HG03280 (cell line): Measurements from ENCODE around the gene BSDC1.

Experiments used
- ATAC-seq: cut with Tn5 transposase; IDR thresholded peaks from one replicate; pipeline ENCODE4 v1.9.1; 2021; ENCODE audit warnings: mild to moderate bottlenecking, moderate library complexity; ENCODE audit not compliant: unreplicated experiment

Gene BSDC1

GRCh38 chr1:32394890-32395432, 720 bp upstream of the BSDC1 start:
- ATAC-seq: no peak

DNA sequence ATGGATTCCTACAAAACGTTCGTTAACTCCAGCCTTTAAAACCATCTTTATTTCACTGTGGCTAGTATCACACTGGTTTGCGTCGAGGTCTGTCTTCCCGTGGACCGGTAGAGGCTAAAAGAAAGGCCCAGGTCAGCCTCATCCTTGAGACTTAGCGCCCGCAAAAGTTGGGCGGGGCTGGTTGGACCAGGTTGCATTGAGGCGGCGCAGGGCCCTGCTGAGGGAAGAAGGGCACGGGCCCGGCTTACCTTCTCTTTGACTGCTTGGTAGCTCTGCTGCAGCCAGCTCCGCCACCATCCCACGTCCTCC, 455 bp downstream of the BSDC1 start:
- ATAC-seq: peak; percentile 9

GRCh38 chr1:32393136-32393535, 1.1 kb downstream of the BSDC1 start:
- no peak for ATAC-seq

GRCh38 chr1:32392325-32392724, 1.9 kb downstream of the BSDC1 start:
- ATAC-seq: no peak

GRCh38 chr1:32390904-32391870, 3.1 kb downstream of the BSDC1 start:
- no peak for ATAC-seq

DNA sequence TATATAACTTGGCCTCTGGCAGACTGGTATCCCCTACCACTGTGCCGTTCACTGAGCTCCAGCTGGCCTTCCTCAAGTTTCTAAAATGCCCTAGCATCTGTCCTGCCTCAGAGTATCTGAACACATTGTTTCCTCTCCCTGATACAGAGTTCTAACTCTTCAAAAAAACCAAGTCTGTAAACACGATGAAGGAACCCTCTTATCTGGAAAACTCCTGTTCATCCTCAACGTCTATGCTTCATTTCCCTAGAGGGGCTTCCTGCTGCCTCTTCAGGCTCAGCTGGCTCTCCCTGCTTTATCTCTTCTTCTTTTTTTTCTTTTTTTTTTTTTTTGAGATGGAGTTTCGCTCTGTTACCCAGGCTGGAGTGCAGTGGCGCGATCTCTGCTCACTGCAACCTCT, 5.6 kb downstream of the BSDC1 start:
- no peak for ATAC-seq

DNA sequence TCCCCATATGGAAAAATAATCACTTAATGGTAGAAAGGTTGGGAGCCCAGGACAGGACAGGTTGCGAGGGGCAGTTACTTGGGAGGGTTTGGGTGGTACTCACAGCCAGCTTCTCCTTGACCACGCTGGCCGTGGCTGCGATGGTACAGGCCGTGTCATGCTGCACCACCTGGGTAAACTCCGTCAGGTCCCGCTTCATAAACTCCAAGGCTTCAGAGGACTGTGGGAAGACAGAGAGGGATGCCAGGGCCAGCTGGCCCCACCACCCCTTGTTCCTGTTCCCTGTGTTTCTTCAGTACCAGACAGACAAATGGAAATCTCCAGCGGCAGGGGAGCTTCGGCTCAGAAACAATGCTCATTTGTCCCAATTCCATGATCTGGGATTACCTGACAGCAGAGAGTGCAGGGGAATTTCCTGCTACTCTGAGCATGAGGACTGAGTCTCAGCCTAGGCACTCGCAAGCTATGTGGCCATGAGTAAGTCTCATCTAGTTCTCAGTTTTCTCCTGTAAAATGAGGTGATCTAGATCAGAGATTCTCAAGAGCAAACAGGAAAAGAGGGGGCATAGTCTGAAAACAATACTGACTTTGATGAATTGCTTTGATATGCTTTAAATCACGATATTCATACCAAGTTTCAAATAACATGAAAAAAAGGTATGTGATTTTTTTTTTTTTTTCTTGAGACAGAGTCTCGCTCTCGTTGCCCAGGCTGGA, 7.4 kb downstream of the BSDC1 start:
- ATAC-seq: no peak

DNA sequence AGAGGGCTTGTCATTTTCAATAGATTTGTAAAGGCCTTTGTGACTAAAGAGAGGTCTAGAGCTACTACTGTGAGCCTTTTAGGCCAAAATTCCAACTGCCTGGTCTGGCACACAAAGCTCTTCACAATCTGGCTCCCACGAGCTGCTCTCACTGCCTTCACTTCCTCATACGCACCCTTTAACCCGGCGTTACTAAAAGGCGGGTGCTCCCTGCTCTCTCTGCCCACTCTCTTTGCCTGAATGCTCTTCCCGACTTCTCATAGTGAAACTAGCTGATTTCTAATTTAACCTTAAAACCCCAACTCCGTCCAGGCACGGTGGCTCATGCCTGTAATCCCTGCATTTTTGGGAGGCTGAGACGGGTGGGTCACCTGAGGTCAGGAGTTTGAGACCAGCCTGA, 14.2 kb downstream of the BSDC1 start:
- no peak for ATAC-seq

GRCh38 chr1:32377541-32378220, 16.6 kb downstream of the BSDC1 start:
- no peak for ATAC-seq

GRCh38 chr1:32376199-32376598, 18.0 kb downstream of the BSDC1 start:
- no peak for ATAC-seq

- no peak for ATAC-seq
Observed at GRCh38 chr1:32373996-32374592, 20.1 kb downstream of the BSDC1 start.

DNA sequence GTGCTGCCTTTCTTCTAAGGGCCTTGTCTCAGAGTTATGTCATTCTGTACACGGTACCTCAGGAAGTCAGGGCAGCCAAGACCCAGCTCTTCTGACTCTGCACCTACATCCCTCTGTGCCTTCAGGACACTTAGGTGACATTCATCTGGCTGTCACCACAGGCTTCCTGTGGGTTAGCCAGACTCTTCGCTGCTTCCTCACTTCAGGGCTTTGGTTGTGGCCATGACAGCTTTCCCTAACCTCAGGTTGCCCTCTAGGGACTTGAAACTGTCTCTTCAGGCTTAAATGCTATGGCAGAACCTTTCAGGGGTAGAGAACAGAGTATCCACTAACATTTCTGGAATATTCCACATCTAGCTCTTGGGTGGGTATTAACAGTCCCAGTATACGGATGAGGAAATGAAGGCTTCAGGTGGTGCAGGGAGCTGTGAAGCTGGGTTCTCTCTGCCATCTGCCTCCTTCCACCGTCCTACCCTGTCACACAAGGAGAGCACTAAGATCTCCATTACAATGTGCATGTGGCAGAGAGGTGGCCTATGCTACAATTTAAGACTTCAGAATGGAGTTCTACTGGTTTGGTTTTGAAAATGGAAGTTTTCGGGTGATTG, 22.0 kb downstream of the BSDC1 start:
- no peak for ATAC-seq

GRCh38 chr1:32367912-32368635, 26.2 kb downstream of the BSDC1 start:
- ATAC-seq: no peak

- no peak for ATAC-seq
Observed at GRCh38 chr1:32365445-32365844, 28.8 kb downstream of the BSDC1 start.

GRCh38 chr1:32364836-32365235, 29.4 kb downstream of the BSDC1 start:
- no peak for ATAC-seq

- no peak for ATAC-seq
Observed at GRCh38 chr1:32363713-32364112, 30.5 kb downstream of the BSDC1 start.

GRCh38 chr1:32362474-32363313, 31.5 kb downstream of the BSDC1 start, which contains the start of the genes FAM229A and TSSK3:
Gene FAM229A, minus strand, starts transcription at chr1:32362485. Its CDS starts 394 bp downstream, at chr1:32362091.
Gene TSSK3, plus strand, starts transcription at chr1:32362539. Its CDS starts 163 bp downstream, at chr1:32362702.
- ATAC-seq: no peak

DNA sequence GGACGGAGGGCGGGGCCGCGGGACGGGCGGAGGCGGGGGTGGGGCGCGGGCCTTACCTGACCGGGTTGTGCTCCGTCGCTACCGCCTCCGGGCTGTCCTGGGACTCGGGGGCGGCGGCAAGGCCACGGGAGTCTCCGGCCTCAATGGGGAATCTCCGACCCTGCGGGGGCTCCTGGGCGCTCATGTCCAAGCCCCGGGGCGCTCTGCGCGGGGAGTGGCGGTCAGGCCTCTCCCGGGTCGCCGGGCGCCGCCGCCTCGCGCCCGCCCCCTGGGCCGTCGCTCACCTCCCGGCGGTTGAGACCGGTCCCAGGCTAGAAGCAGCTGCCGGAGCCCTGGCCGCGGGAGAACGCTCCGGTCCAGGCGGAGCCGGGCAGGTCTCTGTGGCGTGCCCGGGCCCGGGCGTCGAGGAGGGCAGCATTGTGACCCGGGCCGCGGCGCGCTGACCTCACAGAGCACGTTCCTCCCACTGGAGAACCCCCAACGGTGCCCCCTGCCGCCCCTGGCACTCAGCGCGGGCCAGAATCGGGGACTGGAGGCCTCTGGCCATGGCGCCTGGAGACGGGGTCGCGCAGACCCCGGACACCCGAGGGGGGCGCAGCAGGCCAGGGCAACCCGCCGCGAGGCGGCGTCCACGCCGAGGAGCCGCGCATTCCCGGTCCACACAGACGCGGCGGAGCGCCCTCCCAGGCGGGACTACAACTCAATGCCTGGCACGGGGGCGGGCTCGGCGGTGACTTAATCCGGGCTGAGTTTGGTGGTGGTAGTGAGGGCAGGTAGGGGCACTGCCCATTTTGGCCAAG, 32.4 kb downstream of the BSDC1 start:
- no peak for ATAC-seq
